Astrocyte (in vitro differentiated cells and primary cell): ENCODE measurements around the gene CCDC141. TPM values are rescaled to one million over a fixed set of nuclear protein-coding genes. Genes with fewer than 3 reads are reported as not detected.

Experiments used
- DNase-seq: peaks from one replicate; pipeline ENCODE4 v3.0.0-alpha.2; 2010; ENCODE audit warnings: low read depth
- FAIRE-seq: peaks from 2 replicates; lab custom pipeline; 2011; peaks lifted over from hg19 to GRCh38; lab: Jason Lieb, UNC
- H2AFZ ChIP-seq: 2 replicates; pipeline ENCODE4 v1.6.0; 2012; ENCODE audit warnings: low read depth, low read length, inconsistent platforms
- H3K27ac ChIP-seq: 2 replicates; pipeline ENCODE4 v1.5.1; 2011; ENCODE audit warnings: low read depth, low read length, inconsistent platforms
- H3K27me3 ChIP-seq: 2 replicates; pipeline ENCODE4 v1.6.0; 2011; ENCODE audit warnings: low read length, inconsistent platforms; ENCODE audit not compliant: insufficient read depth
- H3K36me3 ChIP-seq: 2 replicates; pipeline ENCODE4 v1.5.1; 2011; ENCODE audit warnings: low read length, inconsistent platforms; ENCODE audit not compliant: insufficient read depth
- H3K4me1 ChIP-seq: 2 replicates; pipeline ENCODE4 v1.5.1; 2011; ENCODE audit warnings: low read length, inconsistent platforms; ENCODE audit not compliant: insufficient read depth
- H3K4me2 ChIP-seq: 2 replicates; pipeline ENCODE4 v1.6.0; 2012; ENCODE audit warnings: low read length, inconsistent platforms
- H3K4me3 ChIP-seq: 2 replicates; pipeline ENCODE4 v1.5.1; 2011; ENCODE audit warnings: low read depth, mild to moderate bottlenecking, low read length, inconsistent platforms; ENCODE audit not compliant: insufficient read depth
- H3K79me2 ChIP-seq: 2 replicates; pipeline ENCODE4 v1.6.0; 2012; ENCODE audit warnings: mild to moderate bottlenecking, low read length, inconsistent platforms; ENCODE audit not compliant: insufficient read depth
- H3K9ac ChIP-seq: 2 replicates; pipeline ENCODE4 v1.6.0; 2012; ENCODE audit warnings: mild to moderate bottlenecking, low read length, inconsistent platforms
- H3K9me3 ChIP-seq: 2 replicates; pipeline ENCODE4 v1.5.1; 2012; ENCODE audit warnings: low read depth, mild to moderate bottlenecking, low read length, inconsistent platforms; ENCODE audit not compliant: insufficient read depth
- H4K20me1 ChIP-seq: 2 replicates; pipeline ENCODE4 v1.6.0; 2012; ENCODE audit warnings: low read length, inconsistent platforms; ENCODE audit not compliant: insufficient read depth
- H3K27ac Mint-ChIP-seq: one replicate; pipeline ENCODE4 v1.8.0; 2021; ENCODE audit warnings: mild to moderate bottlenecking, mixed read lengths; ENCODE audit not compliant: unreplicated experiment
- H3K27me3 Mint-ChIP-seq: one replicate; pipeline ENCODE4 v1.8.0; 2021; ENCODE audit warnings: low read depth, mixed read lengths; ENCODE audit not compliant: unreplicated experiment
- H3K36me3 Mint-ChIP-seq: one replicate; pipeline ENCODE4 v1.8.0; 2021; ENCODE audit warnings: low read depth, mixed read lengths; ENCODE audit not compliant: unreplicated experiment
- H3K4me1 Mint-ChIP-seq: one replicate; pipeline ENCODE4 v1.8.0; 2021; ENCODE audit warnings: low read depth, mixed read lengths; ENCODE audit not compliant: unreplicated experiment
- H3K4me3 Mint-ChIP-seq: one replicate; pipeline ENCODE4 v1.8.0; 2021; ENCODE audit warnings: mild to moderate bottlenecking, moderate library complexity, mixed read lengths; ENCODE audit not compliant: unreplicated experiment
- H3K9me3 Mint-ChIP-seq: one replicate; pipeline ENCODE4 v1.8.0; 2021; ENCODE audit warnings: mild to moderate bottlenecking, mixed read lengths; ENCODE audit not compliant: unreplicated experiment
- CTCF ChIP-seq: IDR thresholded peaks from 2 replicates; pipeline ENCODE4 v1.5.1; 2011; ENCODE audit warnings: low read depth, mild to moderate bottlenecking, inconsistent platforms, low read length, moderate library complexity; ENCODE audit not compliant: insufficient read depth
- EZH2 ChIP-seq: IDR thresholded peaks from 2 replicates; pipeline ENCODE4 v1.6.1; 2012; ENCODE audit warnings: mild to moderate bottlenecking, low read length, inconsistent platforms; ENCODE audit not compliant: insufficient read depth
- total RNA-seq: library from RNA; stranded (reverse); gene quantifications from 2 replicates; pipeline ENCODE4 v1.2.1, GENCODE V29; 2021

CCDC141 gene
- total RNA-seq, 1 donor from 2014 or later = 0.18 TPM

GRCh38 chr2:179051250-179051649 lies 1.3 kb upstream of the CCDC141 start:
- FAIRE-seq = no peak
- Mint-ChIP-seq H3K36me3 (no peaks in the 10 kb centered on the region), H3K4me1 (peaks cover 2% of the 10 kb centered on the region), H3K27ac (no peak overlapping the region), H3K9me3 (no peaks in the 10 kb centered on the region), H3K27me3 (no peaks in the 10 kb centered on the region), H3K4me3 (no peak overlapping the region)
- Histone ChIP-seq H3K36me3 (no peaks in the 10 kb centered on the region), H3K4me1 (no peaks in the 10 kb centered on the region), H3K9me3 (no peaks in the 10 kb centered on the region), H3K27me3 (no peaks in the 10 kb centered on the region), H3K4me2 (no peak overlapping the region), H3K79me2 (no peaks in the 10 kb centered on the region), H4K20me1 (no peaks in the 10 kb centered on the region), H3K4me3 (no peak overlapping the region), H3K27ac (no peak overlapping the region), H2AFZ (no peak overlapping the region), H3K9ac (no peak overlapping the region)
- TF ChIP-seq EZH2 (no peak), CTCF (no peak)
- DNase-seq = no peak

- Histone ChIP-seq H3K4me3 (no peak overlapping the region), H3K27me3 (no peaks in the 10 kb centered on the region), H3K4me2 (no peak overlapping the region), H4K20me1 (no peaks in the 10 kb centered on the region), H3K27ac (no peak overlapping the region), H3K79me2 (no peaks in the 10 kb centered on the region), H3K4me1 (no peaks in the 10 kb centered on the region), H3K9ac (no peak overlapping the region), H2AFZ (no peak overlapping the region), H3K36me3 (no peaks in the 10 kb centered on the region), H3K9me3 (no peaks in the 10 kb centered on the region)
- no peaks in the 10 kb centered on the region for H3K27me3 Mint-ChIP-seq
- H3K4me1 Mint-ChIP-seq = peaks cover 2% of the 10 kb centered on the region
- no peak overlapping the region for H3K4me3 Mint-ChIP-seq
- no peaks in the 10 kb centered on the region for H3K36me3 Mint-ChIP-seq
- DNase-seq (no peak), FAIRE-seq (peak; percentile 17)
- no peak for TF ChIP-seq EZH2
- no peak for TF ChIP-seq CTCF
- no peak overlapping the region for H3K27ac Mint-ChIP-seq
- H3K9me3 Mint-ChIP-seq = no peaks in the 10 kb centered on the region
Observed at GRCh38 chr2:179050755-179051154, 818 bp upstream of the CCDC141 start.

- no peak overlapping the region for H3K4me3 ChIP-seq
- H3K4me1 Mint-ChIP-seq = peaks cover 2% of the 10 kb centered on the region
Observed at GRCh38 chr2:179049203-179049545, 763 bp downstream of the CCDC141 start.

More at GRCh38 chr2:179049203-179049545, 763 bp downstream of the CCDC141 start:
- Mint-ChIP-seq H3K9me3 (no peaks in the 10 kb centered on the region), H3K4me3 (no peak overlapping the region), H3K27me3 (no peaks in the 10 kb centered on the region), H3K27ac (no peak overlapping the region), H3K36me3 (no peaks in the 10 kb centered on the region)
- TF ChIP-seq EZH2 (no peak), CTCF (no peak)
- Histone ChIP-seq H4K20me1 (no peaks in the 10 kb centered on the region), H3K27ac (no peak overlapping the region), H2AFZ (no peak overlapping the region), H3K9me3 (no peaks in the 10 kb centered on the region), H3K27me3 (no peaks in the 10 kb centered on the region), H3K4me1 (no peaks in the 10 kb centered on the region), H3K79me2 (no peaks in the 10 kb centered on the region), H3K4me2 (no peak overlapping the region), H3K9ac (no peak overlapping the region), H3K36me3 (no peaks in the 10 kb centered on the region)
- FAIRE-seq (no peak), DNase-seq (no peak)
